ENCODE results near the gene SCMH1.

GRCh38 chr1:41169799-41170180 is 72.3 kb downstream of the SCMH1 start:
- TF ChIP-seq POLR2A (IDR thresholded peaks at IDR 0.05) (no peak), CTCF (IDR thresholded peaks at IDR 0.05 in 8 of 11, conservative IDR thresholded peaks at IDR 0.05 in 3 of 11) (no peak), POLR2AphosphoS5 (IDR thresholded peaks at IDR 0.05) (no peak)

All from spleen (tissue), 7 donors.